Fibroblast of pulmonary artery (primary cell): ENCODE data around the gene JAKMIP2.

Experiments
- DNase-seq: peaks from one replicate; pipeline ENCODE4 v3.0.0-alpha.2; 2010; ENCODE audit warnings: low read depth
- H3K4me3 ChIP-seq: replicated peaks from 2 replicates; pipeline ENCODE4 v1.5.1; 2011; ENCODE audit warnings: low read depth, mild to moderate bottlenecking, control low read depth, low read length, moderate library complexity
- CTCF ChIP-seq: IDR thresholded peaks from 2 replicates; pipeline ENCODE4 v1.5.1; 2011; ENCODE audit warnings: mild to moderate bottlenecking, control low read depth, low read length, inconsistent platforms; ENCODE audit errors: missing control alignments

JAKMIP2 gene

DNA sequence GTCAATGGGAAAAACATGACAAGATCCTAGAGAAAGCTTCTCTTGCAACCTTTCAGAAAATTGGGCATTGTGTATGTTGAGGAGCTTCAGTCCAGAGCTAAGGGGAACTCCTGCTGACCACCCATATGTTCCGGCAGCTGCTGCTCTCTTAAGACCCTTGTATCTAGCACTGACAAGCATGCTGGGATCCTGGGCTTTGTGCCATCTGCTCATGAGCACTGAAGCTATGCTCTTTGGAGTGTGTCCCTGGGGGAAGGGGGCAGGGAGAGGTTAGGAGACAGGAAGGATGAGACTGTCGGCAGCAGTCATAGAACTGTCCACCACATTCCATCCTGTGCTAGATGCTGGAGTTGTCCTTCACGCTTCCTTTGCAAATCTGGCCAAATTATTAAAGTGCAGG is 109.3 kb downstream of the JAKMIP2 start:
- H3K4me3 ChIP-seq: no peak overlapping the region
- no peak for DNase-seq
- no peak for TF ChIP-seq CTCF

GRCh38 chr5:147671365-147671764 is 111.2 kb downstream of the JAKMIP2 start:
- no peak for TF ChIP-seq CTCF
- no peak overlapping the region for H3K4me3 ChIP-seq
- DNase-seq: no peak

GRCh38 chr5:147670815-147671214 is 111.7 kb downstream of the JAKMIP2 start:
- no peak for TF ChIP-seq CTCF
- no peak overlapping the region for H3K4me3 ChIP-seq
- no peak for DNase-seq

DNA sequence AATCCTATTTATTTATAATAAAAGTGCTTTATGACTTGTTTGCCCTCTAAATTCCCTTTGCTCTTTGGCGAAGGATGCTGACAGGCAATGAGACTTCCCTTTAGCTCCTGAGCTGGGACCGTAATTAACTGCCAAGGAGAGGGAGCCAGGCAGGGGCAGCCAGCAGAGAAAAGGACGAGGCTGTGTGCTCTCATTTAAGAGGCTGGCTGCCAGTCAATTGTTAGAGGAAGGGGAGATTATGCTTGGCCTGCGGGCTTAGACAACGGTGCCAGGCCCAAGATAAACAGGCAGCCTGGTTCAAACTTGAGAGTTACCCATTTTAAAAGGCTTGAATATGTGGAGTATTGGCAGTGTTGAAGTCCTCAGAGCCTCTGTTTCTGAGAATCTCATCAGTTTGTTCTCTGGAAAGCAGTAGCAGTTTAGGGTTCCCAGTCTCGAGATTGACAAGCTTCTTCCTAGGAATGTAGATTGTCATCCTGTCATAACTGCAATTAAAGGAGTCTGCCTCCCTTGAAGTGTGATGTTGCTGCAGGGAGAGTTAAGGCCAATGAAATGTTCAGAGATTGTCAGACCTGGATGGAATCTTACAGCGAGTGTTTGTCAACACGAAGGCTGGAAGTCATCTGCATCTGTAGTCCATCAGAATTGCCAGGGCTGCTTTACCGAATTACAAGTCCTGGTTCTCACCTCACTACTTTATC is 113.2 kb downstream of the JAKMIP2 start:
- no peak for TF ChIP-seq CTCF
- no peak for DNase-seq
- H3K4me3 ChIP-seq: no peak overlapping the region

GRCh38 chr5:147668385-147668784 is 114.1 kb downstream of the JAKMIP2 start:
- no peak for TF ChIP-seq CTCF
- DNase-seq: no peak
- H3K4me3 ChIP-seq: no peak overlapping the region

DNA sequence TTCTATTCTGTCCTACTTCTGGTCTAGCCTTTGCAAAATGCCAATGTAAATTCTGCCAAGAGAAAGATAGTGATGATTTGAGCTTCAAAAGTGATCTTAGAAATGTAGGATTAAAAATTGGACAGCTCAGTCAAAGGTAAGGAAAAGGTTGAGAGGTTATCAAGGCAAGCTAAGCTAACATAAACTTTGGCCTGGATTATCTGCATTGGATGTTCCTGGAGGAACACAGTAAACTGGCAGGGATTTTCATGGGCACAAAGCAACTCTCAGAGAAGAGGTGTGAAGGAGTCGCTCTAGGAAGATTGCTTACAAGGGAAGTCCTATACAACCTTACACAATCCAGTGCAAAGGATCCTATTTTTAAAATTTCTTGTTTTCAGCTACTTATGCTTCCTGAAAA is 115.2 kb downstream of the JAKMIP2 start:
- TF ChIP-seq CTCF: no peak
- no peak overlapping the region for H3K4me3 ChIP-seq
- no peak for DNase-seq

DNA sequence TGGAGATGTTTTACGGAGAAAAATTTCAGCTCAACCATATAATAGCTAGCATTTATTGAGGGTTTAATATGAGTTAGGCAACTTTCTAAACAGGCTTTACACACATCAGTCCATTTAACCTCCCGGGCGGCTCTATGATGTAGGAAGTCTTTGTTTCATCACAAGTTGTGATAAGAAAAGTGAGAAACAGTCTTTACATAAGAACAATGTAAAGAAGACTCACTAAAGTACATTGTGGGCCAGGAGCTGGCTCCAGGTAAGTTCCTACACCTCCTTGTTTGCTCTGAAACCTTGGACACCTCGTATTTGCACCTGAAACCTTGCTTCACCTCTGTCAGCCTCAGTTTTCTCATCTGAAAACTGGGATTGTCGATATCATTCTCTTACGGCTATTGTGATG is 116.1 kb downstream of the JAKMIP2 start:
- H3K4me3 ChIP-seq: no peak overlapping the region

More for the DNA sequence above, 116.1 kb downstream of the JAKMIP2 start:
- no peak for DNase-seq
- TF ChIP-seq CTCF: no peak
